Measurements from ENCODE around the gene ASAP3. TPM values are rescaled to one million over a fixed set of nuclear protein-coding genes. Genes with fewer than 3 reads are reported as not detected.

ASAP3 gene
- total and polyA plus RNA-seq, 9 donors: 37.3 to 147 (median 91.0) TPM

DNA sequence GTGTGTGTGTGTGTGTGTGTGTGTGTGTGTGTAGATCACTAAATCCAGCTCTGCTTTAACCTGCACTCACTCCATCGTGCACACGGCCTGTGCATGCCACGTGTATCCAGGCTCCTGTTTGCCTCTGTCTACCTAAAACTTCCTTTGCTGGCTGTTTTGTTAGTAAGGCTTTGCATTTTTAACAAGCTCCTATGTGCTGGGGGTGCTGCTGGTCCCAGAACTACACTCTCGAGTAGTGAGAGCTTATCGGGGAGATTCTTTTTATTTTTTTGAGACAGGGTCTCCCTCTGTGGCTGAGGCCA, 58.8 kb downstream of the ASAP3 start:
- peak overlapping the region in 1 of 2 donors; percentile 90 for H3K27ac ChIP-seq
- peak overlapping the region; percentile 54 for H3K4me3 ChIP-seq
- H3K27me3 ChIP-seq: no peaks in the 10 kb centered on the region
- peaks cover 15% of the 10 kb centered on the region for H3K4me1 ChIP-seq (ENCODE audit: insufficient read depth)
- 15 to 23% (median 22%) methylated on average over 5 of the region's 5 CpGs for WGBS, 3 donors
- no peaks in the 10 kb centered on the region for H3K36me3 ChIP-seq
- H3K9me3 ChIP-seq: no peaks in the 10 kb centered on the region
- no peak for TF ChIP-seq CTCF (IDR thresholded peaks at IDR 0.05)
- no peak for TF ChIP-seq POLR2A (IDR thresholded peaks at IDR 0.05)
- TF ChIP-seq EP300 (IDR thresholded peaks at IDR 0.05): no peak
- DNase-seq: no peak
- intact Hi-C loops (cut with DNase I): loop anchor here in 1 of 4 donors (10.0 kb wide), 1 partner anchor 60 kb away; the partner anchor contains the start of gene ASAP3

DNA sequence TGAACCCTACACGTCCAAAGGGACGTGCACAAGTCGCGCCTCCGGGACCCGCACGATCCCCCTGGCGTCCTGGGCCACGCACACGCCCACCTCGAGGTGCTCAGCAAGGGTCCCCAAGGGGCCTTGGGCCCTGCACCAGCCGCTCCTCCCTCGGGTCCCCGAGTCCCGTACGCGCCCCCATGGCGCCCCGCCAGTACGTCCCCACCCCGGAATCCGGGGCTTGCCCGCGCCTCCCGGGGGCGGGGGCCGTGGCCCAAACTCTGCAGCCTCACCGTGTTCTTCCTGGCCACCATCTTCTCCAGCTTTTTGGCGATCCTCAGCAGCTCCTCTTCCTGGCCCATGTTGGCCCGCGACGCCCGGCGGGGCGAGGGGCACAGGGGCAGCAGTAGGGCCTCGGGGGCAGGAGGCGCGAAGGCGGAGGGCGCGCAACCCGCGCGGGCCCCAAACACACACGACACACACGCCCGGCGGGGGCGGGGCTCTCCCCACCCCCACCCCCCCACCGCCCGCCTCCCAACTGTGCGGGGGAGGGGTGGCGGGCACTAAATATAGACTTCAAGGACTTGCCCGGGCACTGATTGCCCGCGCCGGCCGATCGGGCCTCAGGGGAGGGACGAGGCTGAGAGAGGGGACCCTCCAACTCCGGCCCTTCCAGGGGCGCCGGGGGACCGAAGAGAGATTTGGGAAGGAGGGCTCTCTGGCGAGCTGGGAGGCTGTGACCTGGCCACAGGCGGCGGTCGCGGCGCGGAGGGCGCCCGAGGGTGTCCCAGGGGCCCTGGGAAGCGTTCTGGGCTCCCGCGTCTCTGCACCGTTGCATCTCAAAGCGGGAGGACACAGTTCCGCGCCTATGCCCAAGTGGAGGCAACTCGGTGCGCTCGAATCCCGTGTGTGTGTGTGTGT, 59.4 kb downstream of the ASAP3 start, which contains the start of gene TCEA3:
Gene TCEA3, minus strand, starts transcription at position 456 of the 900 bp plus-strand sequence. Its CDS starts 115 bp downstream, at position 341.
- Histone ChIP-seq H3K4me3 (peak within 1 kb of the TSS; percentile 54), H3K36me3 (no peaks in the 10 kb centered on the region), H3K9me3 (no peaks in the 10 kb centered on the region), H3K4me1 (ENCODE audit: insufficient read depth) (peaks cover 15% of the 10 kb centered on the region), H3K27me3 (no peaks in the 10 kb centered on the region), H3K27ac (peak within 1 kb of the TSS; percentile 44 to 90)
- 2 to 11% (median 9%) methylated on average over 28 to 84 of the region's 84 CpGs for WGBS, 3 donors
- DNase-seq: peak; percentile 62 to 75 (median 73)
- TF ChIP-seq POLR2A (IDR thresholded peaks at IDR 0.05) (no peak), CTCF (IDR thresholded peaks at IDR 0.05) (no peak), EP300 (IDR thresholded peaks at IDR 0.05) (no peak)
- intact Hi-C loops (cut with DNase I): loop anchor here in 1 of 4 donors (10.0 kb wide), 1 partner anchor 60 kb away; the partner anchor contains the start of gene ASAP3

- 2% methylated on average over 43 to 46 of the region's 46 CpGs for WGBS, 3 donors
- no peaks in the 10 kb centered on the region for H3K27me3 ChIP-seq
- H3K4me3 ChIP-seq: peak overlapping the region; percentile 54
- peaks cover 15% of the 10 kb centered on the region for H3K4me1 ChIP-seq (ENCODE audit: insufficient read depth)
- no peaks in the 10 kb centered on the region for H3K9me3 ChIP-seq
- peak; percentile 73 to 85 (median 80) for DNase-seq
- H3K27ac ChIP-seq: peak overlapping the region; percentile 44 to 90
- TF ChIP-seq EP300 (IDR thresholded peaks at IDR 0.05) (no peak), POLR2A (IDR thresholded peaks at IDR 0.05) (no peak), CTCF (IDR thresholded peaks at IDR 0.05) (no peak)
- intact Hi-C loops (cut with DNase I): loop anchor here in 1 of 4 donors (10.0 kb wide), 1 partner anchor 61 kb away; the partner anchor contains the start of gene ASAP3
- no peaks in the 10 kb centered on the region for H3K36me3 ChIP-seq
Measured at GRCh38 chr1:23423415-23424292, 60.3 kb downstream of the ASAP3 start.

DNA sequence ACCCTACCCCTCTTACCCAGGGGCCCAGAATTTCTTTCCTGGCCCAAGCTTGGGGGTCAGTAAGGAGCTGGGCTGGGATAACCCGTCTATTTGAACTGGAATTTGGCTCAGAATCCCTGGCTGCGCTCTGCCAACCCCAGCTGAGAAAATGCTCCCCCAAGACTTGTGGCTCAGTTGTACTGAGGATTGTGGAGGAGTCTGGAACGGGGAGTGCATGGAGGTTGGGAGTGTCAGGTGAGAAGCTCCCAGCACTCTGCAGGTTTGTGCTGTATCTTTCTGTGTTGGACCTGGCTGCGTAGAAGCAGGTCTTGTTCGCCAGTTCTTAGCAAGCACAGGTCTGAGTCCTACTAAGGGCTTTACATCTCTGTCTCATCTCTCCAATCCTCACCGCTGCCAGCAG, 61.0 kb downstream of the ASAP3 start:
- H3K27me3 ChIP-seq: no peaks in the 10 kb centered on the region
- intact Hi-C loops (cut with DNase I): loop anchor here in 1 of 4 donors (10.0 kb wide), 1 partner anchor 62 kb away; the partner anchor contains the start of gene ASAP3
- H3K4me1 ChIP-seq (ENCODE audit: insufficient read depth): peaks cover 17% of the 10 kb centered on the region
- H3K9me3 ChIP-seq: no peaks in the 10 kb centered on the region
- H3K27ac ChIP-seq: peak overlapping the region in 1 of 2 donors; percentile 90
- DNase-seq: peak in 2 of 5 donors; percentile 42 to 65
- H3K4me3 ChIP-seq: no peak overlapping the region
- 32 to 43% (median 38%) methylated on average over 6 of the region's 6 CpGs for WGBS, 3 donors
- TF ChIP-seq POLR2A (IDR thresholded peaks at IDR 0.05): no peak
- TF ChIP-seq EP300 (IDR thresholded peaks at IDR 0.05): no peak
- TF ChIP-seq CTCF (IDR thresholded peaks at IDR 0.05): no peak
- no peaks in the 10 kb centered on the region for H3K36me3 ChIP-seq
